Activated gamma-delta T cell treated with anti-CD3 and anti-CD28 coated beads, Interleukin-2, amount 50 U/mL, for 16 hours (primary cell): Measurements from ENCODE around the gene XKR7.

ENCODE experiments used
- DNase-seq: peaks from one replicate; pipeline ENCODE4 v3.0.0-alpha.2; 2020; ENCODE audit warnings: low read depth

Gene XKR7

GRCh38 chr20:31979713-31980426 is 11.9 kb downstream of the XKR7 start:
- no peak for DNase-seq

- no peak for DNase-seq
Observed at GRCh38 chr20:31981784-31982183, 13.8 kb downstream of the XKR7 start.

GRCh38 chr20:31984981-31985471 is 17.1 kb downstream of the XKR7 start:
- no peak for DNase-seq

GRCh38 chr20:31987744-31988143 is 19.8 kb downstream of the XKR7 start:
- DNase-seq, result no peak

GRCh38 chr20:31988430-31989015 is 20.6 kb downstream of the XKR7 start:
- no peak for DNase-seq

- DNase-seq, result no peak
Observed at GRCh38 chr20:31989030-31989645, 21.2 kb downstream of the XKR7 start.

GRCh38 chr20:31990641-31991338 is 22.8 kb downstream of the XKR7 start:
- no peak for DNase-seq

GRCh38 chr20:31991339-31991705 is 23.4 kb downstream of the XKR7 start:
- DNase-seq, result no peak

GRCh38 chr20:31992086-31992485 is 24.1 kb downstream of the XKR7 start:
- DNase-seq, result no peak

GRCh38 chr20:31996996-31997395 is 29.0 kb downstream of the XKR7 start:
- no peak for DNase-seq

- no peak for DNase-seq
Observed at GRCh38 chr20:31998246-31998645, 30.3 kb downstream of the XKR7 start.

- no peak for DNase-seq
Observed at GRCh38 chr20:32003325-32003724, 35.4 kb downstream of the XKR7 start.

GRCh38 chr20:32004963-32005362 is 37.0 kb downstream of the XKR7 start:
- DNase-seq, result no peak

GRCh38 chr20:32006053-32006452 is 38.1 kb downstream of the XKR7 start:
- DNase-seq, result no peak

- DNase-seq, result no peak
Observed at GRCh38 chr20:32006841-32007786, 39.2 kb downstream of the XKR7 start.

- no peak for DNase-seq
Observed at GRCh38 chr20:32007787-32008616, 40.1 kb downstream of the XKR7 start.

GRCh38 chr20:32009564-32009963 is 41.6 kb downstream of the XKR7 start:
- DNase-seq, result no peak

- no peak for DNase-seq
Observed at GRCh38 chr20:32010101-32010500, 42.1 kb downstream of the XKR7 start, which contains the start of gene CCM2L. Gene CCM2L (plus strand): TSS chr20:32010438. CDS start chr20:32010455, 17 bp downstream.

- DNase-seq, result no peak
Observed at GRCh38 chr20:32010666-32011065, 42.7 kb downstream of the XKR7 start.

GRCh38 chr20:32012159-32012688 is 44.3 kb downstream of the XKR7 start:
- DNase-seq, result no peak
